ENCODE data around the gene KRT83. TPM values are rescaled to one million over a fixed set of nuclear protein-coding genes. Genes with fewer than 3 reads are reported as not detected.

KRT83 gene
- total RNA-seq, 4 donors from 2014 or later, result 0.22 to 0.46 (median 0.40) TPM; not detected in 1

DNA sequence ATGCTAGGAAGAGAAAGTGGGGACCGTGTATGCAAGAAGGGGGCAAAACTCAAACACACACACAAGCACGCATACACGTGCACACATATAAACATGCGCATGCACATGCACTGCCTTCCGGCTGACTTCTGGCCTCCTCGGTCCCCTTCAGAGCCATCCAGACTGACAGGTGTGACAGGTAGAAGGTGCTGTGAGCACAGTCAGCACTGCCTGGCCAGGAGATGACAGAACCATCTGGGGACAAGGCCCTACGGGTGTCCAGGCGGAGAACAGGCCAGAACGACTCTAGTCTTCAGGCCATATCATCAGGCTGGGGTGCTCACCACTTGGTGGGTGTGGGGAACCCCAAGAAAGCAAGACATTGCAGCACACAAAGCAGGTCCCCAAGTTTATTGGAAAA lies 7.3 kb downstream of the KRT83 start:
- intact Hi-C loops (cut with DNase I), result no loop called here
- TF ChIP-seq, protein P1, sequence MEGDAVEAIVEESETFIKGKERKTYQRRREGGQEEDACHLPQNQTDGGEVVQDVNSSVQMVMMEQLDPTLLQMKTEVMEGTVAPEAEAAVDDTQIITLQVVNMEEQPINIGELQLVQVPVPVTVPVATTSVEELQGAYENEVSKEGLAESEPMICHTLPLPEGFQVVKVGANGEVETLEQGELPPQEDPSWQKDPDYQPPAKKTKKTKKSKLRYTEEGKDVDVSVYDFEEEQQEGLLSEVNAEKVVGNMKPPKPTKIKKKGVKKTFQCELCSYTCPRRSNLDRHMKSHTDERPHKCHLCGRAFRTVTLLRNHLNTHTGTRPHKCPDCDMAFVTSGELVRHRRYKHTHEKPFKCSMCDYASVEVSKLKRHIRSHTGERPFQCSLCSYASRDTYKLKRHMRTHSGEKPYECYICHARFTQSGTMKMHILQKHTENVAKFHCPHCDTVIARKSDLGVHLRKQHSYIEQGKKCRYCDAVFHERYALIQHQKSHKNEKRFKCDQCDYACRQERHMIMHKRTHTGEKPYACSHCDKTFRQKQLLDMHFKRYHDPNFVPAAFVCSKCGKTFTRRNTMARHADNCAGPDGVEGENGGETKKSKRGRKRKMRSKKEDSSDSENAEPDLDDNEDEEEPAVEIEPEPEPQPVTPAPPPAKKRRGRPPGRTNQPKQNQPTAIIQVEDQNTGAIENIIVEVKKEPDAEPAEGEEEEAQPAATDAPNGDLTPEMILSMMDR (IDR thresholded peaks at IDR 0.05), result no peak
- no peak for TF ChIP-seq POLR2A (IDR thresholded peaks at IDR 0.05)
- no peak overlapping the region for H3K27ac ChIP-seq
- H3K27me3 ChIP-seq, result no peaks in the 10 kb centered on the region
- H3K4me3 ChIP-seq (replicated peaks in 1 of 3), result no peak overlapping the region
- no peaks in the 10 kb centered on the region for H3K9me3 ChIP-seq
- no peak for DNase-seq
- WGBS, 2 donors, result 87 to 89% methylated on average over 8 to 9 of the region's 9 CpGs
- H3K4me1 ChIP-seq, result peaks cover 6 to 10% of the 10 kb centered on the region in 2 donors
- H3K36me3 ChIP-seq, result no peaks in the 10 kb centered on the region

DNA sequence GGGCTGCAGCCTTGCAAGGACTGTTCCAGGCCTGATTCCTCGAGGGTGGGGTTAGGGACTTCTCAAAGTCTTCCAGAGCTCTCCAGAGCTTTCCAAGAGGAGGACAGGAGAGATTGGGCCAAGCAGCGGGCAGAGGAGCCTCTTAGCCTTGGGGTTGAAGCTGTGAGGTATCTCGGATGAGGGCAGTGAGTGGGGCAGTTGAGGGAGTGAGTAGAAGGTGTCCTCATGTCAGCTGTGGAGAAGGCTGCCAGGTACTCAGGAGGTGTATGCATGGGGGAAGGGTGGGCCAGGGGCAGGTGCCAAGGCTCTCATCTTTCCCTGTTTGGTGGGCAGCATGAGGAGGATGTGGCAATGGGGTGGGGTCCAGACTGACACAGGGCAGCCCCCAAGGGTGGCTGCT lies 7.7 kb downstream of the KRT83 start:
- TF ChIP-seq, protein P1 (IDR thresholded peaks at IDR 0.05), result no peak
- no peak for TF ChIP-seq POLR2A (IDR thresholded peaks at IDR 0.05)
- no peaks in the 10 kb centered on the region for H3K9me3 ChIP-seq
- H3K36me3 ChIP-seq, result no peaks in the 10 kb centered on the region
- intact Hi-C loops (cut with DNase I), result no loop called here
- no peak overlapping the region for H3K27ac ChIP-seq
- no peak overlapping the region for H3K4me3 ChIP-seq (replicated peaks in 1 of 3)
- peaks cover 11 to 14% of the 10 kb centered on the region in 2 donors for H3K4me1 ChIP-seq
- no peaks in the 10 kb centered on the region for H3K27me3 ChIP-seq
- DNase-seq, result no peak
- 68 to 76% methylated on average over 3 of the region's 3 CpGs for WGBS, 2 donors

DNA sequence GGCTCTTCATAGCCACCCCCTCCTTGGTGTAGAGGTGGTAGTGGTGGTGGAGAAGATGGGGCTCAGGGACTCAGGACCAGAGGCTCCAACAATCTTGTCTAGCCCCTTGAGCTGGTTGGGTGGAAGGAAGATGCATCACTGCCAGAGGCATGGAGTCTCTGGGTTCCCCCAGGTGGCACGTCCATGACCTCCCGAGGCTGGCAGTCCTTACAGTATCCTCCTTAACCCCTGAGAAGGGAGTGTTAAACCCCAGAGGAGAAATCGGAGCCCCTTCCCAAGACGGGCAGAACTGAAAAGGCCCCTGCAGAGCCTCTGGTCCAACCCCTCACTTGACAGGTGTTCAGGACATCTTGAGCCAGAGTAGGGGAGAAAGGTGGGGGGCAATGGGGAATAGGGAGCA lies 9.1 kb downstream of the KRT83 start:
- H3K9me3 ChIP-seq, result no peaks in the 10 kb centered on the region
- DNase-seq, result no peak
- TF ChIP-seq, protein P1 (IDR thresholded peaks at IDR 0.05), result no peak
- TF ChIP-seq POLR2A (IDR thresholded peaks at IDR 0.05), result no peak
- intact Hi-C loops (cut with DNase I), result no loop called here
- no peaks in the 10 kb centered on the region for H3K36me3 ChIP-seq
- peaks cover 16 to 20% of the 10 kb centered on the region in 2 donors for H3K4me1 ChIP-seq
- no peak overlapping the region for H3K27ac ChIP-seq
- 73 to 77% methylated on average over 4 of the region's 4 CpGs for WGBS, 2 donors
- no peak overlapping the region for H3K4me3 ChIP-seq (replicated peaks in 1 of 3)
- no peaks in the 10 kb centered on the region for H3K27me3 ChIP-seq

DNA sequence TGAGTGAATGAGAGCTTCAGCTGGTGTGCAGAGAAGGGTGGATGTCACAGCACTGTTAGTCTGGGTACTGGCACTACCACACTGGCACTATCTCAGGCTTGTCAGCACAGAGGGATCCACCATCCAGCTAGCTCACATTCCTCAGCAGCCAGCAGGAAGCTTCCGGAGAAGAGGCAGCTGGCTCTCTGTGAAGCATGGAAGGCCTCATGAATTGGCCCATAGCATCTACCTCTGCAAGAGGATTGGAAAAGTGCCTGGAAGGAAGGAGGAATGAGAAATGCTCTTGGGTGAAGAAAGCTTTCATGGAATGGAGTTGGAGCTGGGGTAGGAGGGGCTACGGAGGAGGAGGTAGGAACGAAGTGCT lies 9.9 kb downstream of the KRT83 start:
- WGBS, 2 donors, result 78 to 94% methylated on average over 3 of the region's 3 CpGs
- no peak for DNase-seq
- intact Hi-C loops (cut with DNase I), result no loop called here

DNA sequence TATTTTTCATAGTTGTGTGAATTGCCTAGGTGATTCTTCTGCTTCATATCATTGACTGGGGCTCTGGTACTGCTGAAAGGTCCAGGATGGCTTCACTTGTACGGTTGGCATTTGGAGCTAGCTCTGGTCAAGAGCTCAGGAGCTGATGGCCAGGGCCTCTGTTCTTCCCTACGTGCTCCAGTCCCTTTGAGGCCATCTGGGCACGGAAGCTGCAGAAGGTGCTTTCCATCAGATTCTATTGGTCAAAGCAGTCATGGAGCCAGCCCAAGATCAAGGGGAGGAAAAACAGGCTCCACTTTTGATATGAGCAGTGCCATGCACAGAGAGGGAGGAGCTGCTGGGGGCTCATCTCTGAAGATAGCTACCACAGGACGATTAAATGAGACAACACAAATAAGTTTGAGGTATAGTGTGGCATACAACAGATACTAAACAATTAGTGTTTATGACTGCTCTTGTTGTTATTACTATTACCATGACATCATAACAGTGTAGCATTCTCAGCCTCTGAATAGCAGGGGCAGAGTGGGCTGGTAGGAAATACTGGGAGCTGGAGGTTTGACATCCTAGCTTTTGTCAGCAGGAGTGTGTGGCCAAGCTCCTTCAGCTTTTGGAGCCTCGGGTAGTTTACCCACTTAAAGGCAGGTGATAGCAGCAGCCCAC lies 10.4 kb downstream of the KRT83 start:
- intact Hi-C loops (cut with DNase I), result no loop called here
- Histone ChIP-seq H3K36me3 (no peaks in the 10 kb centered on the region), H3K27me3 (no peaks in the 10 kb centered on the region), H3K4me3 (replicated peaks in 1 of 3) (no peak overlapping the region), H3K27ac (no peak overlapping the region), H3K9me3 (no peaks in the 10 kb centered on the region), H3K4me1 (peaks cover 16 to 20% of the 10 kb centered on the region in 2 donors)
- no peak for DNase-seq
- TF ChIP-seq, protein P1 (IDR thresholded peaks at IDR 0.05), result no peak
- TF ChIP-seq POLR2A (IDR thresholded peaks at IDR 0.05), result no peak
- WGBS, 2 donors, result 78 to 92% methylated on average over 5 of the region's 5 CpGs

More for the DNA sequence above, 9.9 kb downstream of the KRT83 start:
- no peak overlapping the region for H3K4me3 ChIP-seq (replicated peaks in 1 of 3)
- H3K27me3 ChIP-seq, result no peaks in the 10 kb centered on the region
- peaks cover 16 to 20% of the 10 kb centered on the region in 2 donors for H3K4me1 ChIP-seq
- TF ChIP-seq, protein P1 (IDR thresholded peaks at IDR 0.05), result no peak
- TF ChIP-seq POLR2A (IDR thresholded peaks at IDR 0.05), result no peak
- no peaks in the 10 kb centered on the region for H3K36me3 ChIP-seq
- no peaks in the 10 kb centered on the region for H3K9me3 ChIP-seq
- no peak overlapping the region for H3K27ac ChIP-seq

Measured in thyroid gland (tissue), 4 donors.